SK-N-MC (cell line): ENCODE measurements around the gene PCYOX1L.

Experiments
- EZH2 ChIP-seq: fragments of 200-600 bp; sonication (generic); IDR thresholded peaks from one replicate; pipeline ENCODE4 v1.6.1; 2017; ENCODE audit warnings: antibody characterized with exemption
- FOXP2 ChIP-seq: optimal IDR thresholded peaks from 2 replicates; pipeline ENCODE3; 2011; ENCODE audit warnings: mild to moderate bottlenecking, moderate library complexity; ENCODE audit not compliant: insufficient read depth; ENCODE audit errors: extremely low read length, control extremely low read depth
- POLR2AphosphoS5 ChIP-seq: IDR thresholded peaks from 2 replicates; pipeline ENCODE4 v1.6.1; 2012; ENCODE audit warnings: mild to moderate bottlenecking, low read depth, low read length, borderline replicate concordance

GRCh38 chr5:149380466-149381121 is 22.7 kb downstream of the PCYOX1L start:
- TF ChIP-seq POLR2AphosphoS5, result no peak
- no peak for TF ChIP-seq EZH2
- no peak for TF ChIP-seq FOXP2
